GM21515 (cell line): ENCODE measurements around the gene COPB2.
"Not testable (repeated sequence)": the region's sequence is repeated elsewhere in the genome, so short reads cannot be mapped to it uniquely, and the experiment has no call there.

Experiments
- ATAC-seq: cut with Tn5 transposase; IDR thresholded peaks from one replicate; pipeline ENCODE4 v1.9.1; 2021; ENCODE audit not compliant: unreplicated experiment

COPB2 gene

DNA sequence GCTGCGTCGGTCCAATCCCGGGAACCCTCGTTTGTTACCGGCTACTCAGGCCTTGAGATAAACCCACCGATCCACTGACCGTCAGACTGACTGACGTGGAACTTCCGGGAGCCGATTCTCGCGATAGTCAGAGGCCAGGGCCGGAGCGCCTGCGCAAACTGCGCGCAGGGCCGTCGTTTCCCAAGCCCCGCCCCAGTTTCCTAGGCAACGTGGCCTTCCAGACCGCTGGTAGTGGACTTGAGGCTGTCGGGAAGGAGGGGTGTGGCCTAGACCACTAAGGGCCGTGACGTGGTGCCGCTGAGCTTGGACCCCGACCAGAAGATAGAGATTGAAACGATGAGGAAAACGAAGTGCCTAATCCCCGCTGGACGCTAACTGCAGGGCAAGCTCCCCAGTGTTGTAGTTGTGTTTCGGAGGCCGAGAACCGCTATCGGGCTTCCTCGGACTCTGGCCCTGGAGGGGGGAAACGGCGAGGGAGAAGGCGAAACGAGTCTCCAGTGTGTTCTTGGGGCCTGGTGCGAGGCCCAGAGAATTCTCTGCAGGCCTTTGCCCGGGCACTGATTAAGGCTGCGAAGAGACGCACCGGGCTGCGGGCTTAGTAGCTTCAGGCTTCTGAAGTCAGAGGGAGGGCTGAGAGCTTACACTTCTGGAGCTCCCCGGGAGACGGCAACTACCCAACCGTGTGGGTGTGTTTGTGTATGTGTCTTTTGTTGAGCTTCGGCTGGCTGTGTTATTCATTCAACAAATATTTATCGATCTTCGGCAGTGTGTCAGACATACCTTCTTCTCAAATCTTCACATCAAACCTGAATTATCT is at the start of gene COPB2:
TSS of gene COPB2 (minus strand) at position 96 of the 817 bp plus-strand sequence. CDS start 97 bp downstream, outside the sequence.
- peak; percentile 98 for ATAC-seq

DNA sequence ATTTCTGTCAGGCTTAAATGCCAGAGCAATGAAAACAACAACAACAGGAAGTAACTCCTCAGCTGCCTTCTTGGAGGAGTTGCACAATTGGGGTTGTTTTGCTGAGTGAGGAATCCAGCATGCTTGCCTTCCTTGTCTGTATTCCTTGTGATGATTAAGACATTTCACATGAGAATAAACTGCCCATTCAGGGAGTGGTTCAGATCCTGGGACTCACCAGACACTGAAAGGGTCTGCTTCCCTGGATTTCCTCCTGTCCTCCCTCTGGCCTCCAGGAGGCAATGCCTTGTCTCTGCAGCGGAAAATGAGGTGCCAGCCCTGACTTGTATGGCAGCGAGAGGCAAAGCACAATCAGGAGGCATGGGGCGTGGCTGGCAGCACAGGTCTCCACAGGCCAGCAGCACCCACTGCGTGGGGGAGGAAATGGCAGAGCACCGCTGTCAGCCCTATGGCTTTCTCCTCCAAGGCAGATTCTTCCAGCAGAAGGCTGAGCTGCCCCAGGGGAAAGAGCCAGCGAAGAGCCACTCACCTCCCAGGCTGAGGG is 45.4 kb upstream of the COPB2 start:
- ATAC-seq, result no peak

DNA sequence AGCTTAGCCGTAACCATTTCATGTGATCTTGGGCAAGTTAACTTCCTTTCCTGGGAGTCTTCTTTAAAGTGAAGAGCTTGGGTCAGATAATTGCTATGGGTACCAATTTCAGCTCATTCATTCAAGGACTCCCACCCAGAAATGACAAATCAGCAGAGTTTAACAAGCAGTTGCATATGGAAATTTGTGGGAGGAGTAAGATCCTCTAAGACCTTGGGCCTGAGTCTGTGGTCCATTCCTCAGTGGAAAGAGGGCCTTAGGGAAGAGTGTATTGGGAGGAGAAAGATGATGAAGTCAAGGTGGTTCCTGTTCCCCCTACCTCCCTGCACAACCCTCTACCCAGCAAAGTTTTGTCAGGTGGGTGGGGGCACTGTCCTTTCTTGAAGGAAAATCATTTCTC is 44.8 kb upstream of the COPB2 start:
- no peak for ATAC-seq

DNA sequence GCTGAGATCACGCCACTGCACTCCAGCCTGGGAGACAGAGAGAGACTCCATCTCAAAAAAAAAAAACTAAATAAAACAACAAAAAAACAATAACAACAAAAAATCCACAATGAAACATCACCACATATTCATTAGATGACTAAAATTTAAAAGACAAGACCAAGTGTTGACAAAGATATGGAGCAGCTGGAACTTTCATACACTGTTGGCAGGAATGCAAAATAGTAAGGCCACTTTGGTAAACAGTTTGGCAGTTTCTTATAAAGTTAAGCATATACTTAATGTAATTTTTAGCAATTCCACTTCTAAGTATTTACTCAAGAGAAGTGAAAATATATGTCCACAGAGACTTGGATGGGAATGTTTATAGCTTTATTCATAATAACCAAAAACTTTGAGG is 43.6 kb upstream of the COPB2 start:
- ATAC-seq, result no peak

DNA sequence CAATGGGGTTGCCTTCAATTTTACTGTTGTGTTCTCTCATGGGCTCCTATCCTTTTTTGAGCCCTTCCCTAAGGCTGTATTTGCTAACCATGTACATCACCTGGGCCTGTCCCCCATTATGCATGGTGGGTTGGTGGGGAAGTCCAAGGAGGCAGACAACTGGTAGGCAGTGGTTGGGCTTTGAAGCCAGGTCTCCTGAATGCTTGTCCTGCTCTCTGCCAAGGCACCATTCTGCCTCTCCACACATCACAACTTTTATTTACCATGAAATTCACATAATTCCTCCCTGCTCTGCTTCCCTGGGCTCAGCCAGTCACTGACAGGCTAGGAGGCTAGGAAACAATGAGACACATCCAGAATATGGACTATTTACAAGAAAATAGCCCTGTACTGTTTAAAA is 41.0 kb upstream of the COPB2 start:
- no peak for ATAC-seq

DNA sequence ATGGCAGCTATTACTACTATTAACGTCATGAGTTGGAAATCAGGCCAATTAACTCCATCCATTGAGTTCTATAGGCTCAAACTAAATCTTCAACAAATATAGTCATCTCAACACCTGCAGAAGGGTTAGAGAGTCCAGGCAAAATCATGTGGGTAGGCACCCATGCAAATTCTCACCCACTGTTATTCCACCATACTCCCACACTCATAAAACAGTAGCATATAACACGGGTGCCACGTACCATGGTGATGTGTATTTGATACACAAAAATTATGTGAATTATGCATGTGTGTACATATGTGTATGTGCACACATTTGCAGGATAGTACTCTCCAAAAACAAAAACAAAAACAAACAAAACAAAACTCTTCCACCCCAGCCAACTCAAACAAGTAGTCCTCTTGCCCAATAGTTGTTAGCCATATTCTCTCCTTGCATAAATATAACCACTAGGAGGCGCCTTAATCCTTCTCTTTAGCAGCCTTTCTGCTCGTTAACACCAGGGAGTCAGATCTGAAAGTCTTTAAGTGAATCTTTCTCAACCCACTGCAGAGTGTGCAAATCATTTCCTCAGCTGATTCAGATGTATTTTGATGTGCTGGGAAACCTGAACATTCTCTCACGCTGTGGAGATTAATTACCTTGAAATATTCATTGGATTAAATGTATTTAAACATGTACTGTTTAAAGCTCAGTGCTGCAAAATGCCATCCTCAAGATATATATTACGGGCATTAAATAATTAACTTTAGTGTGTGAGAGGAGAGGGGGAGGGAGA is 38.0 kb upstream of the COPB2 start:
- peak; percentile 83 for ATAC-seq

DNA sequence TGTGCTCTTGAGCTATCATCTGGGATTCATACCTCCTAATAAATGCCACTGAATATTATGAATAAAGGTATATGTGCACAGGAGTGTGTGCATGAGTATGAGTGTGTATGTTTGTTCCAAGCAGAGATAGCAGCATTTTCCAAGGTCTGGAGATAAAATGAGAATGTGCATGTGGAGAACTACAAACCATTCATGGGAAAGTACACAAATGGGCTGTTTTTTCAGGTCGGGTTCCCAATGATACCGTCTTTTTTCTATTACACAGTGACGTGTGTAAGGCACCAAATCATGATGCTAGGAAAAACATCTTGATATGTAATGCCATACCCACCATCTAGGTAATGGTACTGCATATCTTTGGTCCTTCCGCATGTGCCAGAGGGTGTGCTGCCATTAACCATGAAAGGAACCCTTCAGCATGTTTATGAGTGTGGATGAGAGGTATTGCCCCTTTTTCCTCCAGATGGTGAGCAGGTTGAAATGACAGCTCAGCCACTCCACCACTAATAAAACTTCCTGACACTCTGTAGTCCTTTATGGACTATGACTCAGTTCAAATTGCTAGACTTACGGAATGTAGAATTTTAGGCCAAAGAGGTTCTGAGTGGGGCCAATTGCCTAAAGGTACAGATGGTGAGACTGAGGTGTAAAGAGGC is 36.4 kb upstream of the COPB2 start:
- ATAC-seq, result no peak

DNA sequence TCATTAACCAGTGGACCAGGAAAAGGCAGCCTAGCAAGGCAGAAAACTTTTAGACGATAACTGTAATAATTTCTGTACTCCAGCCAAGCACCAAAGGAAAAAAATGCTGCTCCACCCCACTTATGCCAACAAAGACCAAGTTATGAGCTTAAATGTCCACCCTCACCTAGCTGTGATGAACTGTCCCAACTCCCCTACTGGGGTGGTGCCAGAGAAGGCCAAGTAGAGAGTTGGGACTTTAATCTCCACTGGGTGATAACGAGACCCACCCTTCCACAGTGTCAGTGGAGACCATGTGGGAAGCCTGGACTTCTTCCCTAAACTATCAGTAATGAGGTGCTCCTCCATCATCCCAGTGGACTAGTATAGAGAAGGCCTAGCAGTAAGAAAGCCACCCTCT is 33.8 kb upstream of the COPB2 start:
- no peak for ATAC-seq

DNA sequence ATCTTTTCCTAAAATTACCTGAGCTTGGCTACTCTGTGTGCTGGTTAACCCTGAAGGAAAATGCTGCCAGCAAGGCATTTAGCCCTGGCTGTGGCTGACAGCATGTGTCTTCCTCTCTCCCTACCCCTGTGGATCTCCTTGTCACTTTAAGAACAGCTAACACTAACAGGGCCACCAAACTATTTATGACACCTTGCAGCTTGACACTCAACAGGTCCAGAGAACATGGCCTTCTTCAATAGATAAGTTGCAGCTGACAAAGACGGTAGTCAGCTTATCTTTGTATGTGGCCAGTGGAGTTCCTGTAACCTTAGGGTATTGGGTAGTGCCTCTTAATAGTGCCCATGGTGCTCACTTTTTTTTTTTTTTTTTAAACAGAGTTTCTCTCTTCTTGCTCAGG is 32.0 kb upstream of the COPB2 start:
- ATAC-seq, result no peak

DNA sequence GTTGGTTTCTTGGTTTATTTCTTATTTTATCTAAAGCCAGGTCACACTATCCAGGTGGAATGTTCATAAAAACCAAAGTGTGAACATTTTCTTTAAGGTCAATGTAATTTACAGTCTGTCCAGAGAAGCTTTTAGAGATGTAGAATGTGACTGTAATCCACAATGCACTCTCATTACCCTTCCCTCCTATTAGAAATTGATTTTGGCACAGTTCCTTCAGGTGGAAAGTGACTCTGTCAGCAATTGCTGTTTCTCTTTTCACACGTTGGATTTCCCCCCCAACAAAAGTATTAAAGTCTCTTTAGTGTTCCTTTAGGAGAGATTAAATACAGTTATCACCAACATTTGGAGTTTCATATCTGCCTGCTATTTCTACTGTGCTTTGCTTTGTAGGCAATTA is 31.6 kb upstream of the COPB2 start:
- no peak for ATAC-seq

DNA sequence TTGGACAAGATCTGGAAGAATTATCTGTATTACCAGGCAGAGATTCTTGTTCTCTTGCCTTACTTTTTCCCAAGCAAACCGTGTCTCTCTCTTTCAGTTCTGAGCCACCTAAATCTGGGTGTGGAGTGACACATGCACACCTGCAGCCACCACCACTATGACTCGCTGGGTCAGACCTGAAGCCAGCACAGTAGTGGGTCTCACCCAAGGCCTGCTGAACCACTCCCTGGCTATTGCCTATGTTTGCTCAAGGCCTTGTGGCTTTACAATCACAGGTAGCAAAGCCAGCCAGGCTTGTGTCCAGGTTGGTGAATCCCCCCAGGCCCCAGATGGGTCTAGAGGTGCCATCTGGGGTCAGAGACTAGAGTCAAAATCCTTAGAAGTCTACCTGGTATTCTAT is 28.7 kb upstream of the COPB2 start:
- no peak for ATAC-seq

DNA sequence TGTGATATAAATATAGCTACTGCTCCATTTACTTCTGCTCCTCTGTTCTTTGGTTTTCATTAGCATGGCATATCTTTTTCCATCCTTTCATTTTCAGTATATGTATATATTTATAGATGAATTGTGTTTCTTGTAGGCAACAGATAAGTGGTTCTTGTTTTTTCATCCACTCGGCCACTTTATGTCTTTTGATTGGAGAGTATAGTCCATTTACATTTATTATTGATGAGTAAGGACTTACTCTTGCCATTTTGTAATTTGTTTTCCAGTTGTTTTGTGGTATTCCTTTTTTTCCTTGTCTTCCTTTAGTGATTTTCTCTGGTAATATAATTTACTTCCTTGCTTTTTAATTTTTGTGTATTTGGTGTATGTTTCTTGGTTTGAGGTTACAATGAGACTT is 26.8 kb upstream of the COPB2 start:
- no peak for ATAC-seq

DNA sequence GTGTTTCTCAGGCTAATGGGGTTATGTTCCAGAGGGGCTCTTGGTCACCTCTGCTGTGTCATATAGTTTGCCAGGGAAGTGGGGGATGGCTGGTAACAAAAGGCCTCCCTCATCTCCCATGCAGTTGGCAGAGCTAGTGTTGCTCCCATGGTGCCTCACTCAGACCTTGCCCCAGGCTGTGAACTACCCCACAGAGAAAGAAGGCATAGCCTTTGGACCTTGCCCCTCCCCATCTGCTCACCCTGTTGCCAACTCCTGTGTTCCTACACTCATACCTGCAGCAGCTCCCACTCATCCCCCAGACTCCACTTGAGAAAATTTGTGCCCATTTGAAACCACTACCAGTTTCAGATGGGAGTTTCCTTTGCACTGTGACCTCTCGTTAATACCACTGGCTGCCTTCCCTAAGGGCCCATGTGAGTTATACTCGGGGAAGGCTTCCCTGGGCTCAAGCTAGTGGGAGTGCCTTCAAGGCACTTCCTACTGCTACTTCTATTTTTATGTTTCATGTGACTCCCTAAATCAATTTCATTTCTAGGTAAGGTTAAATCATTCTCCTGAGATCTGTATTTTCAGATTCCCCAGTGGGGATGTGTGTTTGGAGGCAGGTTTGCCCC is 25.3 kb upstream of the COPB2 start:
- no peak for ATAC-seq

DNA sequence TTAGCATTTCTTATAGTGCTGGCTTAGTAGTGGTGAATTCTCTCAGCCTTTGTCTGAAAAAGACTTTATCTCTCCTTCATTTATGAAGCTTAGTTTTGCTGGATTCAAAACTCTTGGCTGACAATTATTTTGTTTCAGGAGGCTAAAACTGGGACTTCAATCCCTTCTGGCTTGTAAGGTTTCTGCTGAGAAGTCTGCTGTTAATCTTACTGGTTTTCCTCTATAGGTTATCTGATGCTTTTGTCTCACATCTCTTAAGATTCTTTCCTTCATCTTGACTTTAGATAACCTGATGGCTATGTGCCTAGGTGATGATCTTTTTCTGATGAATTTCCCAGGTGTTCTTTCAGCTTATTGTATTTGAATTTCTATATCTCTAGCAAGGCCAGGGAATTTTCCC is 23.4 kb upstream of the COPB2 start:
- not testable (repeated sequence) for ATAC-seq

DNA sequence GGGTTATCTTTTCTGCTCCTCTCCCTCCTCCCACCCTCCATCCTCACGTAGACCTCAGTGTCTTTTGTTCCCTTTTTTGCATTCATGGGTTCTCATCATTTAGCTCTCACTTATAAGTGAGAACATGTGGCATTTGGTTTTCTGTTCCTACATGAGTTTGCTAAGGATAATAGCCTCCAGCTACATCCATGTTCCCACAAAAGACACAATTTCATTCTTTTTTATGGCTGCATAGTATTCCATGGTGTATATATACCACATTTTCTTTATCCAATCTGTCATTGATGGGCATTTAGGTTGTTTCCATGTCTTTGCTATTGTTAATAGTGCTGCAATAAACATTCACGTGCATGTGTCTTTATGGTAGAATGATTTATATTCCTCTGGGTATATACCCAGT is 11.7 kb upstream of the COPB2 start:
- ATAC-seq, result not testable (repeated sequence)

DNA sequence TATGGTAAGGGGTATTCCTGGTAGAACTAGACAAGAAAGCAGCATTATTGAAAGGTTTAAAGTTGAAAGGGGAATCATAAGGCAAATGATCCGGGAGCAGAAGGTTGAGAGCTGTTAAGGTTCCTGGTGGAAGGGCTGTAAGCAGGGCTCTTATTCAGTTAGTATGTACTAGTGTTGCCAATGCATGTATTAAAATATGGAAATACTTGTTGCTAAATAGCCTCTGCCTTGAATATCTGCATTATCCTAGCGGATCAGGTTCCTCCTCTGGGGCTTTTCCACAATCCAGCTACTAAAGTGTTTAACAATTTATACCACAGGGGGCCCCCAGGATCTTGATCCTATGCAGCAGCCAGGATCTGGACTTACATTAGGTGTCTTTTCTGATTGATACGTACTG is 7.3 kb upstream of the COPB2 start:
- no peak for ATAC-seq

DNA sequence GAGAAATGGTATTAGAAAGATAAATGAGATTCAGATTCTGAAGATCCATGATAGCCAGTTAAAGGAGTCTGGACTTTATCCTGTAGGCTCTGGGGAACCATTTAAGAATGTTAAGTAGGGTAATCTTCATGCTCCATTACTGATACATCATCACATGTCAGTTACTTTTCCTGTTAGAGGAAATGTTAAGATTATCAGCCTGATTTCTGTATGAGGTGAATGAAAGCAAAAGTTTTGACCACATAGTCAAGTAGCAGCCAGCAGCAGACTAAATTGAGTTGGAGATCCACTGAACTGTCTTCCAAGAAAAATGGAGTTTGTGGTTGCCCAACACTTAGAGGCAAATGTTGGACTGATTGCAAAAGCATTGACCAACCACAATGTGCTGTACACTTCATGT is 4.7 kb upstream of the COPB2 start:
- ATAC-seq, result no peak

DNA sequence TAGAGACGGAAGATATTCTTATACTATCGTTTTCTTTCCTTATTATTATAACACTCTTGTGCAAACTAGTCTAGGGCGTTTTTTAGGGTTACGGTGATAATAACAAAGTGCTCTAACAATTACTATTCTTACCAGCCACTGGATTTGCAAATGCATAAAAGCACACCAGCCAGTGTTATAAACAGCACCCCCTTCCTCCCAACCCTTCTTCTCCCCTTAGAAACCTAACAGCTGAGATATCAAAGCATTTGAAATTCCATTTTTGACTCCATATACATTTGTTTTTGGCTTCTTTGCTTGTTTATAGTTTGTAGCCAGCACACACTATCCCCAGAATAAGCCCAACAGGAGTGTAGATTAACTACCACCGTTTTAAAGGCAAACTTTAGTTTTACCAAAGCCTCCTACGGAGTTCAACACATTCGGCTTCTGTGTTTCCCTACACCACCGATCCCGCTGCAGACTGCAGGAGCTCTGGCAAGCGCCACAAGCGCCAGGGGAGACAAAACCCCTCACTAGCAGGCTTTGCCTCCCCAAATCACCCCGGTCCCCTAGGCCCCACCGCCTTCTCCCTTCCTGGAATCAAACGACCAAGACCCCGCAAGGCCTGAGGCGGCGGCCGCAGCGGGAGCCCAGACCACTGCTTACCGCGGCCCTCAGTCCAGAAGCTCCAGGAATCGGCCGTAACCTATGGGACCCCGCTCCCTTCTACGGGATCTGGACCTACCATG is 461 bp downstream of the COPB2 start:
- peak; percentile 34 for ATAC-seq

DNA sequence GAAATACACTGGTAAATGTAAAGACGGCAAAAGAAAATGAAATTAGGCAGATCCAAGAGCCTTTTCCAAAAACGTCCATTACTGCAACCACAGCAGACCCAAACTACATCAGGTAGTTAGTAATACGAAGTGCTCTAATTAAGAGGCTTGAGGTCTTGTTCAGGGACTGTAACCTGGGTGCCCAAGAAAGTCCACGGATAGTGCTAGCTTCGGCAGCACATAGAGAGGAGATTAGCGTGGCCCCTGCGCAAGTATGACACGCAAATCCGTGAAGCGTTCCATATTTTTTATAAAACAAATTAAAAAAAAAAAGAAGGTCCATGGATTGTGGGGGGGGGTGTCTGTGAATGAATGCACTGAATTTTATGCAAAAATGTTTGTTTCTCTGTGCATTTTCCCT is 1.4 kb downstream of the COPB2 start:
- ATAC-seq, result no peak

DNA sequence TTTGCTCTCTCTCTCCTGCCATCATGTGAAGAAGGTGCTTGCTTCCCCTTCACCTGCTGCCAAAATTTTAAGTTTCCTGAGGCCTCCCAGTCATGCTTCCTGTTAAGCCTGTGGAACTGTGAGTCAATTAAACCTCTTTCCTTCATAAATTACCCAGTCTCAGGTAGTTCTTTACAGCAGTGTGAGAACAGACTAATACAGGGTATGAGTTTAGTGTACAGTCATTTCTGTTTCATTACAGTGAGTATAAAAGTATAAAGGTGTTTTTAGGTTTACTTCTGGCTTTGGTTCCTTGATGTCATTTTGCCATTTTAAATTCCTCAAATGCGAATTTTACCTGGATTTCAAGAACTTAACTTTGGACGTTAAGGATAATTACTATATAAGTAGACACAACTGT is 7.2 kb downstream of the COPB2 start:
- not testable (repeated sequence) for ATAC-seq
